Renal cortex interstitium (tissue), 15 donors: Measurements from ENCODE around the gene C1QB. TPM values are rescaled to one million over a fixed set of nuclear protein-coding genes. Genes with fewer than 3 reads are reported as not detected.

Experiments used
- DNase-seq, 11 donors: peaks; one replicate each; pipeline ENCODE4 v3.0.0-alpha.2; 2013; ENCODE audit warnings: low read depth in 9 of 11, low spot score in 4 of 11; ENCODE audit errors: extremely low read depth in 1 of 11
- long read RNA-seq, 16 experiments: transcript quantifications; one replicate each; lab custom pipeline, GENCODE V29; 2026
- polyA plus RNA-seq, 3 donors: library from polyadenylated mRNA; unstranded; fragments of 120-200 nt; gene quantifications; one replicate each; pipeline ENCODE4 v1.2.1, GENCODE V29; 2013; ENCODE audit not compliant: insufficient read length in 3 of 3

Gene C1QB, protein sequence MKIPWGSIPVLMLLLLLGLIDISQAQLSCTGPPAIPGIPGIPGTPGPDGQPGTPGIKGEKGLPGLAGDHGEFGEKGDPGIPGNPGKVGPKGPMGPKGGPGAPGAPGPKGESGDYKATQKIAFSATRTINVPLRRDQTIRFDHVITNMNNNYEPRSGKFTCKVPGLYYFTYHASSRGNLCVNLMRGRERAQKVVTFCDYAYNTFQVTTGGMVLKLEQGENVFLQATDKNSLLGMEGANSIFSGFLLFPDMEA
- 10 to 100 TPM in 1 of 3 donors, 1 to 10 TPM in 2; 6.0 to 10.6 (median 9.6) TPM for polyA plus RNA-seq
- long read RNA-seq, donor 1, transcript C1QB-203 (3 exons, 1,254 nt), result major isoform, 8 of 13 reads
- long read RNA-seq, donor 1, partial matches to known transcripts, result 5 of 13 reads
- long read RNA-seq, donor 1, other reads (novel, unspliced or antisense), result 0 of 13 reads
- long read RNA-seq, donor 2, transcript C1QB-203 (3 exons, 1,254 nt), result major isoform, 12 of 12 reads
- long read RNA-seq, donor 2, partial matches to known transcripts, result 0 of 12 reads
- long read RNA-seq, donor 2, other reads (novel, unspliced or antisense), result 0 of 12 reads
- long read RNA-seq, donor 3, transcript C1QB-203 (3 exons, 1,254 nt), result major isoform, 5 of 5 reads
- long read RNA-seq, donor 3, partial matches to known transcripts, result 0 of 5 reads
- long read RNA-seq, donor 3, other reads (novel, unspliced or antisense), result 0 of 5 reads
- long read RNA-seq, donor 4, partial matches to known transcripts, result 0 of 3 reads
- long read RNA-seq, donor 4, other reads (novel, unspliced or antisense), result 0 of 3 reads
- long read RNA-seq, donor 5, result 0 reads
- long read RNA-seq, donor 6, partial matches to known transcripts, result 0 of 3 reads
- long read RNA-seq, donor 6, other reads (novel, unspliced or antisense), result 0 of 3 reads
- long read RNA-seq, donor 7, transcript C1QB-203 (3 exons, 1,254 nt), result major isoform, 8 of 8 reads
- long read RNA-seq, donor 7, partial matches to known transcripts, result 0 of 8 reads
- long read RNA-seq, donor 7, other reads (novel, unspliced or antisense), result 0 of 8 reads
- long read RNA-seq, donor 8, transcript C1QB-203 (3 exons, 1,254 nt), result major isoform, 9 of 17 reads
- long read RNA-seq, donor 8, partial matches to known transcripts, result 5 of 17 reads
- long read RNA-seq, donor 8, other reads (novel, unspliced or antisense), result 0 of 17 reads
- long read RNA-seq, donor 9, partial matches to known transcripts, result 0 of 3 reads
- long read RNA-seq, donor 9, other reads (novel, unspliced or antisense), result 0 of 3 reads
- long read RNA-seq, donor 10, partial matches to known transcripts, result 0 of 2 reads
- long read RNA-seq, donor 10, other reads (novel, unspliced or antisense), result 0 of 2 reads
- long read RNA-seq, donor 11, transcript C1QB-203 (3 exons, 1,254 nt), result major isoform, 6 of 6 reads
- long read RNA-seq, donor 11, partial matches to known transcripts, result 0 of 6 reads
- long read RNA-seq, donor 11, other reads (novel, unspliced or antisense), result 0 of 6 reads
- long read RNA-seq, donor 12, partial matches to known transcripts, result 0 of 3 reads
- long read RNA-seq, donor 12, other reads (novel, unspliced or antisense), result 0 of 3 reads
- long read RNA-seq, donor 13, transcript C1QB-203 (3 exons, 1,254 nt), result major isoform, 12 of 12 reads
- long read RNA-seq, donor 13, partial matches to known transcripts, result 0 of 12 reads
- long read RNA-seq, donor 13, other reads (novel, unspliced or antisense), result 0 of 12 reads
- long read RNA-seq, donor 14, transcript C1QB-203 (3 exons, 1,254 nt), result major isoform, 8 of 8 reads
- long read RNA-seq, donor 14, partial matches to known transcripts, result 0 of 8 reads
- long read RNA-seq, donor 14, other reads (novel, unspliced or antisense), result 0 of 8 reads
- long read RNA-seq, donor 15, partial matches to known transcripts, result 0 of 2 reads
- long read RNA-seq, donor 15, other reads (novel, unspliced or antisense), result 0 of 2 reads
- long read RNA-seq, donor 16, transcript C1QB-203 (3 exons, 1,254 nt), result major isoform, 16 of 21 reads
- long read RNA-seq, donor 16, partial matches to known transcripts, result 5 of 21 reads
- long read RNA-seq, donor 16, other reads (novel, unspliced or antisense), result 0 of 21 reads

GRCh38 chr1:22652881-22653316 lies at the start of gene C1QB:
C1QB (plus strand) TSS chr1:22653236; CDS start chr1:22659463, 6,227 bp downstream.
- no peak for DNase-seq

DNA sequence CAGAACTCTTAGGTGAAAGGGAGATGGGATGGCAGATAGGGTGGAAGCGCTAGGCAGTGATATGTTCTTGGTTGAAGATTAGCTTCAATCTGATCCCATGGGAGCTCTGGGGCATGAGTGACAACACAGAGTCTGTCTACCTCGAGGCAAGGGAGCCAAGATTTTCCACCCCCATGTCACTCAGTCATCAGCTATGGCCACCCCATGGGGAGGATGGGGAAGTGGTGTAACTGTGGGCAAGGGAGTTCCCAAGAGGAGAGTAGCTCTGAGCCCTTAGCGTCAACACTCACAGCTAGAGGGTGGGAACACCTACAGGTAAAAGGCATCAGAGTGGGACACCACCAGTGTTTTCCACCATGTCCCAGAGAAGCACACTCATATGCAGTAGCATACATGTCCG lies 46.9 kb upstream of the C1QB start:
- DNase-seq, result no peak

- DNase-seq, result no peak
Measured at GRCh38 chr1:22607154-22607553, 45.9 kb upstream of the C1QB start.

DNA sequence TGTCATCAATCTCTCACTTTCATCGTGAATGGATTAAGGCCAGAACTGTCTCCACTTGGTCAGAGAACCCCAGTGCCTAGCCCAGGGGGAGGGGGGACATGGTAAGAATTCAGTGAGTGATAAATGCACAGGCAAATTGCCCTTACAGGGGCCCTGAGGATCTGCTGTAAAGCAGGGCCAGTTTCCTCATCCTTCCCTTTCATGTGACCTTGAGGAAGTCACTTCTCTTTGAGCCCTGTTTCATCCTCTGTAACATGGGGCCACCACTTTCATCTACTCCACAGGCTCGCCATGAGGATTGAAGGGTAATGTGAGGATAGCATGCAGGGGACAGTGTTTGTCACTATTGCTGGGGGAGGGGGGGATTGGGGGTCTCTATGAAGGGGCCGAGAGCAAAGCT lies 44.7 kb upstream of the C1QB start:
- no peak for DNase-seq

DNA sequence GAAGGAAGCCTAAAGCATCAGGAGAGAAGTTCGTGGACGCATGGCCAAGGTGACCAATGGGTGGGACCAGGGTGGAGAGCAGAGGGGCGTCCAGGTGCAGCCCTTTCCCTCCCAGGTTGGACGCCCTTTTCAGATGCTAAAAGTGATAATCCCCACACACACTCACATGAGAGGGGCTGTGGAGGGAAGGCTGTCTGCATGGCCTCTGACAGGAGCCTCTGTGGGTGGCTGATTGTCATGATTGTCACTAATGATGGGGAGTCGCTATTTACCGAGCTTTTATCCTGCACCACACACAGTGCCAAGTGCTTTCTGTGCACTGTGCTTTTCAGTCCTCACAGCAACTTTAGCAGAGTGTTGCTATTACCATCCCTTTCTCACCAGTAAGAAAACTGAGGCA lies 43.7 kb upstream of the C1QB start:
- no peak for DNase-seq

- DNase-seq, result peak; percentile 56 to 87 (median 72)
Measured at GRCh38 chr1:22611530-22611947, 41.5 kb upstream of the C1QB start.

GRCh38 chr1:22612671-22613571 lies 40.1 kb upstream of the C1QB start:
- DNase-seq, result no peak

- DNase-seq, result no peak
Measured at GRCh38 chr1:22613572-22613918, 39.5 kb upstream of the C1QB start.

- no peak for DNase-seq
Measured at GRCh38 chr1:22613951-22614350, 39.1 kb upstream of the C1QB start.

DNA sequence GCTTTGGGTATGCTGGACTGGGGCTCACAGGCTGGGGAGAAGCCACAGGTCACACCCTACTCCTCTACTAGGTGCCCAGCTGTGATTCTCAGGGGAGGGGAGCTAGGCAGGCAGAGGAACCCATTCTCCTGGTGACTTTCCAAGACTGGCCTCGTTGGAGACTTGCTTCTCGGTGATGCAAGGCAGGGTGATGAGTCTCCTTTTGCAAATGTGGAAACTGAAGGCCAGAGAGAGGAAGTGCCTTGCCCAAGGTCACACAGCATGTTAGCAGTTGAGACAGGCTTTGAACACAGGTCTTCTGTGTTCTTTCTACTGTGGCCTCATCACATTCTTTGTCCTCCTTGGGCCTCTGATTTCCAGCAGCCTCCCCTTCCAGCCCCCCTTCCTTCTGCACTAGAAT lies 37.1 kb upstream of the C1QB start:
- no peak for DNase-seq

DNA sequence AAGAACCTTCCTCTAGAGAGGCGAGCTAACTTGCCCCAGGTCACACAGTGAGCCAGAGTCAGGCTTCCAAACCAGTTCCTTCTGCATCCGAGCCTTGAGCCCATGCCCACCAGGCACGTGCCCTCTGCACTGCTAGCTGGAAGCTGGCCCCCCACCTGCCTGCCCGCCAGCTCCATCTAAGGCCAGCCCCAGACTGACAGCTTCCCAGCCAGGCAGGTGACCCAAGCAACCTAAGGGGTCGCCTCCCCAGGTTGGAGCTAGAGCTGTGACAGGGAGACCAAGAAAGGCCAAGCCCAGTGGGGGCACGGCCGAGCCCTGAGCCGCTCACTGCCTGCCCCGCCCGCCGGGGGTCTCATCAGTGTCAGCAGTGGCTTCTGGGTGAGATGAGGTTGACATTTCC lies 36.5 kb upstream of the C1QB start:
- DNase-seq, result no peak

GRCh38 chr1:22618056-22618455 lies 35.0 kb upstream of the C1QB start:
- no peak for DNase-seq

- no peak for DNase-seq
Measured at GRCh38 chr1:22619252-22619651, 33.8 kb upstream of the C1QB start.

DNA sequence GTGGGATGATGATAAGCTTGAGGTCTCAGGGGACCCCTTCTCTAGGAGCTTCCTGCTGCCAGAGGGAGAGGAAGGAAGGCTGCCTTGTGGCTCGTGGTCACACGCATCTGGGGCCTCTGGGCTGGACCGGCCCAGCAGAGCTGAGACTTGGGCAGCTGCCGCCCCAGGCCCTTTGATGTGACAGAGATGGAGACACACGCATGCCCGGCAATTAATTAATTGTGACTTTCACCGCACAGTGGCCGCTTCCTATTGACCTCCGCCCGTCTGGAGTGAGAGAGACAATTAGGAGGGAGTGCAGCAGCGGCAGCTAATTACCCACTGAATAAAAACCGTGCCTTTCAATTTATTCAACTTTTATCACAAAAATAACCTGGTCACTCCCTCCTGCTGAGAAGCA lies 33.2 kb upstream of the C1QB start:
- DNase-seq, result no peak

DNA sequence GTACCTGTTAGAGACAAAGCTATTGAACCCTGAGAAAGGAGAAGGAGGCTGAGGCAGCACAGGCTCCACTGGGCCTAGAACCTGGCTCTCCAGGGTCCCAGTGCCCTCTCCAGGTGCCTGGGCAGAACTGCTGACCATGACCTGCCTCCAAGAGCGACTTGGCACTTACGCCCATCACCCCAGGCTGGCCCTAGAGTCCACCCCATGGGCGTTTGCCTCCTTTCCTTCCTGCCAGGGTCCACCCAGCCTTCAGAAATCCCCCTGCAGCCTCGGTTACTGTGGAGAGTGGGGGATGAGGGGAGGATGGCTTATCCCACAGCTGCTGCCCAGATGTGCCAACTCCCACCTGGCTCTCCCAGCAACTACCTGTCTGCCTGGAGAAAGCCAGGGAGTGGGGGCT lies 31.3 kb upstream of the C1QB start:
- no peak for DNase-seq

DNA sequence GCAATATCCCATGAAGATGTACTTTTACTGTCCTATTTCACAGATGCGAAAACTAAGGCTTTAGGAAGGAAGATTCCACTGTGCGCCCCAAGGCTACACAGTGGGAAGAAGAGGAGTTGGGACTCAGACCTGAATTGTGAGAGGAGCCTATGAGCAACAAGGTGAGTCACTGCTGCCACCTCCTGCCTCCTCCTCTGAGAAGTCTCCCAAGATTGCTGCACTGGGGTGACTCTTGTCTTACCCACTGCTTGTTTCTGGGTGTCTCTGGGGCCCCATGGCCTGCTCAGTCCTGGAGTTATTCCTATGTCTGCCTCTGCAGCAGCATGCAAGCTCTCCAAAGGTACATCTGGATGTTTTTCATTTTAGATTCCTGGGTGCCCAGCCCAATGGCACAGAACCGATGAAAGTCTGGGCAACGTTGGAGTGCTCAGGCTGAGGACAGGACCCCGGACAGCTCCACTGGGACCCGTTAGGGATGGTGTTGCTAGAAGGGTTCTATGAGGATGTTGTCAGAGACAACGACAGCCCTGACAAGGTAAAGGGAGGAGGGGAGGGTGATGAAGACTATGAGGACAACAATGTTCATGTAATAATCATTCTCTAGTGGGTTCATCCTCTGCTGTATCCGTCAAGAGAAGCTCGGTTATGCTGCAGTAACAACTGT lies 27.6 kb upstream of the C1QB start:
- peak in 4 of 11 donors; percentile 17 to 28 (median 24) for DNase-seq
